Calu3 (cell line): ENCODE data around the gene PTCH2. TPM values are rescaled to one million over a fixed set of nuclear protein-coding genes. Genes with fewer than 3 reads are reported as not detected.

Source experiments
- BruUV-seq: library from RNA; stranded (reverse); fragments of 400-500 nt; replicated peaks from 2 replicates; lab custom pipeline; 2021; lab: Mats Ljungman, UMichigan
- CTCF ChIA-PET: fragments of 300-600 bp; sonication (Branson Sonifier 250); formaldehyde crosslinking; loops from one replicate; lab custom pipeline; 2022; ENCODE audit warnings: antibody characterized with exemption; lab: Charles Lee
- DNase-seq: peaks from one replicate; pipeline ENCODE4 v3.0.0; 2022
- H3K27ac Mint-ChIP-seq: one replicate; pipeline ENCODE4 v1.8.0; 2022; ENCODE audit warnings: mixed read lengths; ENCODE audit not compliant: unreplicated experiment
- H3K27me3 Mint-ChIP-seq: one replicate; pipeline ENCODE4 v1.8.0; 2022; ENCODE audit warnings: mixed read lengths; ENCODE audit not compliant: unreplicated experiment
- H3K36me3 Mint-ChIP-seq: one replicate; pipeline ENCODE4 v1.8.0; 2022; ENCODE audit warnings: mild to moderate bottlenecking, moderate library complexity, mixed read lengths; ENCODE audit not compliant: insufficient read depth, unreplicated experiment
- H3K4me1 Mint-ChIP-seq: one replicate; pipeline ENCODE4 v1.8.0; 2022; ENCODE audit warnings: mild to moderate bottlenecking, low read depth, mixed read lengths; ENCODE audit not compliant: unreplicated experiment
- H3K4me3 Mint-ChIP-seq: one replicate; pipeline ENCODE4 v1.8.0; 2022; ENCODE audit warnings: mild to moderate bottlenecking, low read depth, moderate library complexity, mixed read lengths; ENCODE audit not compliant: unreplicated experiment
- H3K9me3 Mint-ChIP-seq: one replicate; pipeline ENCODE4 v1.8.0; 2022; ENCODE audit warnings: low read depth, mixed read lengths; ENCODE audit not compliant: unreplicated experiment
- CTCF ChIP-seq: fragments of 200-600 bp; IDR thresholded peaks from one replicate; pipeline ENCODE4 v1.8.0; 2022; ENCODE audit warnings: antibody characterized with exemption; ENCODE audit not compliant: unreplicated experiment
- intact Hi-C: fragments of 100-400 bp; cut with micrococcal nuclease; formaldehyde crosslinking; loops from one replicate; pipeline ENCODE4 v1.10.0; 2022; ENCODE audit not compliant: unreplicated experiment
- total RNA-seq: library from RNA; stranded (reverse); gene quantifications from 2 replicates; pipeline ENCODE4 v1.2.3, GENCODE V29; 2022

The PTCH2 gene
- total RNA-seq, 1 experiment from 2014 or later: 0.78 TPM

- intact Hi-C loops: no loop called here
- BruUV-seq: no TSS peak
- H3K4me3 Mint-ChIP-seq: no peak overlapping the region
Measured at GRCh38 chr1:44851308-44851707, 8.3 kb upstream of the PTCH2 start.

GRCh38 chr1:44849575-44850132, 6.6 kb upstream of the PTCH2 start:
- Mint-ChIP-seq H3K36me3 (peaks cover 5% of the 10 kb centered on the region), H3K27me3 (no peaks in the 10 kb centered on the region), H3K4me1 (peaks cover 17% of the 10 kb centered on the region), H3K9me3 (no peaks in the 10 kb centered on the region), H3K4me3 (no peak overlapping the region), H3K27ac (no peak overlapping the region)
- no peak for DNase-seq
- intact Hi-C loops: no loop called here
- BruUV-seq: no TSS peak
- TF ChIP-seq CTCF: no peak
- CTCF ChIA-PET: no interaction called here

More at GRCh38 chr1:44851308-44851707, 8.3 kb upstream of the PTCH2 start:
- no peak for TF ChIP-seq CTCF
- peaks cover 5% of the 10 kb centered on the region for H3K36me3 Mint-ChIP-seq
- no peak for DNase-seq
- H3K4me1 Mint-ChIP-seq: peaks cover 17% of the 10 kb centered on the region
- H3K9me3 Mint-ChIP-seq: no peaks in the 10 kb centered on the region
- no peaks in the 10 kb centered on the region for H3K27me3 Mint-ChIP-seq
- CTCF ChIA-PET: no interaction called here
- H3K27ac Mint-ChIP-seq: no peak overlapping the region

GRCh38 chr1:44848456-44849181, 5.6 kb upstream of the PTCH2 start:
- Mint-ChIP-seq H3K36me3 (no peaks in the 10 kb centered on the region), H3K9me3 (no peaks in the 10 kb centered on the region), H3K4me1 (peaks cover 17% of the 10 kb centered on the region), H3K27ac (no peak overlapping the region), H3K27me3 (no peaks in the 10 kb centered on the region), H3K4me3 (no peak overlapping the region)
- CTCF ChIA-PET: interaction anchor here (0.6 to 0.8 kb wide), 4 partner anchors 20 to 455 kb away, joined by 3 to 7 read pairs (median 4); partner anchors contain the start of gene BTBD19
- DNase-seq: peak; percentile 49
- intact Hi-C loops: no loop called here
- TF ChIP-seq CTCF: no peak
- no TSS peak for BruUV-seq

GRCh38 chr1:44847845-44848244, 4.8 kb upstream of the PTCH2 start:
- Mint-ChIP-seq H3K36me3 (peaks cover 2% of the 10 kb centered on the region), H3K4me1 (peaks cover 17% of the 10 kb centered on the region), H3K9me3 (no peaks in the 10 kb centered on the region), H3K27me3 (no peaks in the 10 kb centered on the region), H3K4me3 (no peak overlapping the region), H3K27ac (no peak overlapping the region)
- DNase-seq: no peak
- CTCF ChIA-PET: interaction anchor here (0.6 kb wide), 1 partner anchor 22 kb away, joined by 4 read pairs; no protein-coding TSS in a partner anchor
- intact Hi-C loops: no loop called here
- BruUV-seq: no TSS peak
- no peak for TF ChIP-seq CTCF
